ENCODE measurements around the gene TMEM144. TPM values are rescaled to one million over a fixed set of nuclear protein-coding genes. Genes with fewer than 3 reads are reported as not detected.
A peak's percentile ranks its signal among the peaks of the same experiment; 100 is the strongest.

The TMEM144 gene
- total RNA-seq, 1 experiment from 2014 or later: 3.4 TPM

DNA sequence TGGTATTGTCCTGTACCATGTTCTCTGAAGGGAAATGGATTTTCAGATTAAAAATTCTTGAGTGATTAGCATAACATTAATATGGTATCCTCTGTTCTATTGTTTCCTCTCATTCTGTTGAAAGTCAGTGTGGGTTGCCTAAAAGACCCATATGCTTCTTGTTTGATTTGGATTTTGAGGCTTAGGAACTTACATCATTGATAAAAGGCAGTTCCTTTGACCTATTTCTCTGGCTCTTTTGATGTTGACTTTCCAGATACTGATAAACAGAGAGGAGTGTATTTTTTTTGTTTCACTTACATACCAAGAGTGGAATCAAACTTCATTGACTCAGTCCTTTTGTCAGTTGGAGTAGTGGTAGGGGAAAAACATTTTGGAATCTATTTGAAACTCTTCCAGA is 32.8 kb downstream of the TMEM144 start:
- Histone ChIP-seq H2BK15ac (ENCODE audit: low read depth, low read length) (no peak overlapping the region), H3K18ac (ENCODE audit: insufficient read length, low read depth, low read length) (no peak overlapping the region), H3K4me1 (ENCODE audit: insufficient read depth, low read length) (no peaks in the 10 kb centered on the region), H4K5ac (ENCODE audit: insufficient read length, low read depth, low read length) (no peak overlapping the region), H4K8ac (replicated peaks; ENCODE audit: insufficient read length, low read depth, low read length) (no peak overlapping the region), H3K79me2 (ENCODE audit: insufficient read depth, low read length) (no peaks in the 10 kb centered on the region), H2BK5ac (ENCODE audit: insufficient read length, low read length) (no peak overlapping the region), H3K27me3 (ENCODE audit: insufficient read depth, low read length) (no peaks in the 10 kb centered on the region), H3K27ac (ENCODE audit: insufficient read length, low read depth, low read length) (no peak overlapping the region), H4K91ac (ENCODE audit: insufficient read length, low read depth, low read length) (no peak overlapping the region), H3T11ph (ENCODE audit: low read length) (no peak overlapping the region), H2BK20ac (ENCODE audit: low read depth, low read length, poor library complexity, severe bottlenecking) (no peak overlapping the region), H2AFZ (ENCODE audit: low read length) (no peak overlapping the region), H3K23me2 (ENCODE audit: insufficient read length, low read depth, low read length, poor library complexity, severe bottlenecking) (no peaks in the 10 kb centered on the region), H3K14ac (ENCODE audit: insufficient read depth, low read length) (no peak overlapping the region), H3K56ac (ENCODE audit: insufficient read length, low read depth, low read length) (no peak overlapping the region), H3K4ac (ENCODE audit: low read depth, low read length) (no peak overlapping the region), H3K79me1 (ENCODE audit: insufficient read depth, low read depth, low read length, poor library complexity, severe bottlenecking) (no peaks in the 10 kb centered on the region), H2AK5ac (ENCODE audit: insufficient read length, low read length) (no peak overlapping the region), H3K4me2 (ENCODE audit: insufficient read depth, insufficient read length, low read length) (no peak overlapping the region), H3K9me3 (ENCODE audit: control insufficient read depth, low read depth, low read length) (no peaks in the 10 kb centered on the region), H3K23ac (ENCODE audit: insufficient read length, low read depth, low read length) (no peak overlapping the region), H2BK12ac (ENCODE audit: insufficient read length, low read depth, low read length) (no peak overlapping the region), H3K9ac (ENCODE audit: extremely low read depth, insufficient read length, low read length) (no peak overlapping the region), H2BK120ac (ENCODE audit: low read depth, low read length, poor library complexity, severe bottlenecking) (no peak overlapping the region), H4K20me1 (ENCODE audit: control insufficient read depth, insufficient read depth, insufficient read length) (no peaks in the 10 kb centered on the region)
- H3K27ac Mint-ChIP-seq: peak overlapping the region; percentile 11 to 77 (median 33); a peak in 3 of 7 replicates
- peaks cover 0 to 7% (median 0%) of the 10 kb centered on the region in 3 experiments; a peak in 3 of 7 replicates for H3K36me3 Mint-ChIP-seq (ENCODE audit: insufficient read depth in 1 of 3, low read depth in 3 of 3)
- no peaks in the 10 kb centered on the region for H3K27me3 Mint-ChIP-seq (ENCODE audit: low read depth)
- H3K4me3 Mint-ChIP-seq: no peak overlapping the region
- peaks cover 15 to 19% of the 10 kb centered on the region in 2 experiments for H3K4me1 Mint-ChIP-seq
- DNase-seq: no peak
- TF ChIP-seq, protein P1, sequence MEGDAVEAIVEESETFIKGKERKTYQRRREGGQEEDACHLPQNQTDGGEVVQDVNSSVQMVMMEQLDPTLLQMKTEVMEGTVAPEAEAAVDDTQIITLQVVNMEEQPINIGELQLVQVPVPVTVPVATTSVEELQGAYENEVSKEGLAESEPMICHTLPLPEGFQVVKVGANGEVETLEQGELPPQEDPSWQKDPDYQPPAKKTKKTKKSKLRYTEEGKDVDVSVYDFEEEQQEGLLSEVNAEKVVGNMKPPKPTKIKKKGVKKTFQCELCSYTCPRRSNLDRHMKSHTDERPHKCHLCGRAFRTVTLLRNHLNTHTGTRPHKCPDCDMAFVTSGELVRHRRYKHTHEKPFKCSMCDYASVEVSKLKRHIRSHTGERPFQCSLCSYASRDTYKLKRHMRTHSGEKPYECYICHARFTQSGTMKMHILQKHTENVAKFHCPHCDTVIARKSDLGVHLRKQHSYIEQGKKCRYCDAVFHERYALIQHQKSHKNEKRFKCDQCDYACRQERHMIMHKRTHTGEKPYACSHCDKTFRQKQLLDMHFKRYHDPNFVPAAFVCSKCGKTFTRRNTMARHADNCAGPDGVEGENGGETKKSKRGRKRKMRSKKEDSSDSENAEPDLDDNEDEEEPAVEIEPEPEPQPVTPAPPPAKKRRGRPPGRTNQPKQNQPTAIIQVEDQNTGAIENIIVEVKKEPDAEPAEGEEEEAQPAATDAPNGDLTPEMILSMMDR (conservative IDR thresholded peaks at IDR 0.05): no peak
- no peaks in the 10 kb centered on the region for H3K9me3 Mint-ChIP-seq

Measured in H9 (cell line).